Fibroblast of lung (primary cell): ENCODE data around the gene CORO2A.

Source experiments
- EZH2 ChIP-seq: IDR thresholded peaks from 2 replicates; pipeline ENCODE4 v1.5.1; 2012; ENCODE audit warnings: low read length, control low read depth, mild to moderate bottlenecking; ENCODE audit errors: missing control alignments
- TF ChIP-seq, protein P1 (sequence below), 2 donors: IDR thresholded peaks in 1 of 2; conservative IDR thresholded peaks in 1 of 2; 1 replicate in 1 of 2; 2 replicates in 1 of 2; pipeline ENCODE4 v1.5.1; 2011 to 2012; ENCODE audit warnings: low read length in 2 of 2, control low read depth in 1 of 2, inconsistent platforms in 1 of 2, low read depth in 1 of 2, mild to moderate bottlenecking in 1 of 2

DNA sequence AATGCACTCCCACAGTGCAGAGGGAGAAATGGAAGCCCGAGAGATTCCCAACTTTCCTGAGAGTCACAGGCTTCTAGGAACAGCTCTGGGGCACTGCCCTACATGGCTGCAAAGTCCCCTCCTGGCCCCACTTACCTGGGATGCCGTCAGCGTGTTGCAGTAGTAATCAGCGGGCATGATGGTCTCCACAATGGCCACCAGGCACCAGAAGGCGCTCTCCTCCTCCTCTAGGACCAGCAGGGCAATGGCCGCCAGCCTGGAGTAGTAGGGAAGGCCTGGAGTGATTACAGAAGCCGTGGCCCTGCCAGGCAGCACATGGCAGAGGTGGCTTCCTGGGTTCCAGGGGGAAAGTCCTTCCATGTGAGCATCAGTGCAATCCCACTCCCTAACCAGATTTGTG lies 10.7 kb upstream of the CORO2A start:
- TF ChIP-seq, protein P1, sequence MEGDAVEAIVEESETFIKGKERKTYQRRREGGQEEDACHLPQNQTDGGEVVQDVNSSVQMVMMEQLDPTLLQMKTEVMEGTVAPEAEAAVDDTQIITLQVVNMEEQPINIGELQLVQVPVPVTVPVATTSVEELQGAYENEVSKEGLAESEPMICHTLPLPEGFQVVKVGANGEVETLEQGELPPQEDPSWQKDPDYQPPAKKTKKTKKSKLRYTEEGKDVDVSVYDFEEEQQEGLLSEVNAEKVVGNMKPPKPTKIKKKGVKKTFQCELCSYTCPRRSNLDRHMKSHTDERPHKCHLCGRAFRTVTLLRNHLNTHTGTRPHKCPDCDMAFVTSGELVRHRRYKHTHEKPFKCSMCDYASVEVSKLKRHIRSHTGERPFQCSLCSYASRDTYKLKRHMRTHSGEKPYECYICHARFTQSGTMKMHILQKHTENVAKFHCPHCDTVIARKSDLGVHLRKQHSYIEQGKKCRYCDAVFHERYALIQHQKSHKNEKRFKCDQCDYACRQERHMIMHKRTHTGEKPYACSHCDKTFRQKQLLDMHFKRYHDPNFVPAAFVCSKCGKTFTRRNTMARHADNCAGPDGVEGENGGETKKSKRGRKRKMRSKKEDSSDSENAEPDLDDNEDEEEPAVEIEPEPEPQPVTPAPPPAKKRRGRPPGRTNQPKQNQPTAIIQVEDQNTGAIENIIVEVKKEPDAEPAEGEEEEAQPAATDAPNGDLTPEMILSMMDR (conservative IDR thresholded peaks at IDR 0.05 in 1 of 2, IDR thresholded peaks at IDR 0.05 in 1 of 2; ENCODE audit: low read depth in 1 of 2, low read length in 2 of 2) = no peak
- TF ChIP-seq EZH2 = no peak
